Colonic mucosa (tissue), 4 donors: ENCODE measurements around the gene NKAIN2. TPM values are rescaled to one million over a fixed set of nuclear protein-coding genes. Genes with fewer than 3 reads are reported as not detected.
"Not testable (repeated sequence)": the region's sequence is repeated elsewhere in the genome, so short reads cannot be mapped to it uniquely, and the experiment has no call there.

ENCODE experiments used
- DNase-seq: peaks from one replicate; pipeline ENCODE4 v3.0.0-alpha.2; 2020
- H3K27ac ChIP-seq: fragments of 200-600 bp; one replicate; pipeline ENCODE4 v1.8.0; 2021
- H3K27me3 ChIP-seq: fragments of 200-600 bp; one replicate; pipeline ENCODE4 v1.8.0; 2021
- H3K36me3 ChIP-seq: fragments of 200-600 bp; one replicate; pipeline ENCODE4 v1.8.0; 2021
- H3K4me1 ChIP-seq: fragments of 200-600 bp; one replicate; pipeline ENCODE4 v1.8.0; 2021; ENCODE audit warnings: mild to moderate bottlenecking
- H3K4me3 ChIP-seq: fragments of 200-600 bp; one replicate; pipeline ENCODE4 v1.8.0; 2021
- H3K9ac ChIP-seq, 2 donors: one replicate each; pipeline ENCODE4 v1.7.0; 2013; ENCODE audit warnings: control low read depth in 2 of 2, low read depth in 2 of 2, low read length in 2 of 2
- H3K9me3 ChIP-seq: fragments of 200-600 bp; one replicate; pipeline ENCODE4 v1.8.0; 2021
- intact Hi-C: fragments of 100-400 bp; cut with DNase I; formaldehyde crosslinking; loops from one replicate; pipeline ENCODE4 v1.14.1; 2022
- total RNA-seq, 2 donors: library from RNA; stranded (reverse); fragmentation: NEBNext Ultra II Directional in 1 of 2; extraction: Animal tissue kit (Norgen Biotek cat#: 25700) in 1 of 2; gene quantifications; one replicate each; pipeline ENCODE4 v1.2.1, GENCODE V29; 2021
- TF ChIP-seq, protein P1 (sequence below): fragments of 200-600 bp; IDR thresholded peaks from one replicate; pipeline ENCODE4 v1.8.0; 2022; ENCODE audit warnings: antibody characterized with exemption, mild to moderate bottlenecking
- donor health status: healthy.
- donor health status: DM: no; HTN: no; CAD: no.
- donor health status: DM: no; HTN: no; CAD: no.

NKAIN2 gene
- total RNA-seq, 2 donors from 2014 or later, result 0.21 TPM; not detected in 1

DNA sequence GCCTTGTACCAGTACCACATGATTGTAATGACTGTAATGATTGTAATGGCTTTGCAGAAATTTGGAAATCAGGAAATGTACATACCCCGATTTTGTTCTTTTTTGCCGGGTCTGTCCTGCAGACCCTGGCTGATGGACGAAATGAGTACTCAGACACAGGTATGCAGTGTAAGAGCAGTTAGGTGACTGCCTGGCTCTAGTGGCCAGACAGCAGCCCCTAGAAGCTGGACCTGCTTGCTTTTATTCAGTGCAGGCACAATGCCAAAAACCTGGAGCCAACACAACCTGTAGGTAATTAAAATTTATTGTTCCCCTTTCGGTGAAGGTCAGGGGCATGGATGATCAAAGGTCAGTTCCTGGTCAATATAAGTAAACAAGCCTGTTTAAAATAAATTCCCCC is 346.0 kb downstream of the NKAIN2 start:
- Histone ChIP-seq H3K36me3 (no peaks in the 10 kb centered on the region), H3K4me1 (no peaks in the 10 kb centered on the region), H3K27me3 (no peaks in the 10 kb centered on the region), H3K9ac (no peak overlapping the region), H3K4me3 (no peak overlapping the region), H3K27ac (no peak overlapping the region), H3K9me3 (no peaks in the 10 kb centered on the region)
- TF ChIP-seq, protein P1, sequence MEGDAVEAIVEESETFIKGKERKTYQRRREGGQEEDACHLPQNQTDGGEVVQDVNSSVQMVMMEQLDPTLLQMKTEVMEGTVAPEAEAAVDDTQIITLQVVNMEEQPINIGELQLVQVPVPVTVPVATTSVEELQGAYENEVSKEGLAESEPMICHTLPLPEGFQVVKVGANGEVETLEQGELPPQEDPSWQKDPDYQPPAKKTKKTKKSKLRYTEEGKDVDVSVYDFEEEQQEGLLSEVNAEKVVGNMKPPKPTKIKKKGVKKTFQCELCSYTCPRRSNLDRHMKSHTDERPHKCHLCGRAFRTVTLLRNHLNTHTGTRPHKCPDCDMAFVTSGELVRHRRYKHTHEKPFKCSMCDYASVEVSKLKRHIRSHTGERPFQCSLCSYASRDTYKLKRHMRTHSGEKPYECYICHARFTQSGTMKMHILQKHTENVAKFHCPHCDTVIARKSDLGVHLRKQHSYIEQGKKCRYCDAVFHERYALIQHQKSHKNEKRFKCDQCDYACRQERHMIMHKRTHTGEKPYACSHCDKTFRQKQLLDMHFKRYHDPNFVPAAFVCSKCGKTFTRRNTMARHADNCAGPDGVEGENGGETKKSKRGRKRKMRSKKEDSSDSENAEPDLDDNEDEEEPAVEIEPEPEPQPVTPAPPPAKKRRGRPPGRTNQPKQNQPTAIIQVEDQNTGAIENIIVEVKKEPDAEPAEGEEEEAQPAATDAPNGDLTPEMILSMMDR, result no peak
- intact Hi-C loops, result no loop called here
- no peak for DNase-seq

DNA sequence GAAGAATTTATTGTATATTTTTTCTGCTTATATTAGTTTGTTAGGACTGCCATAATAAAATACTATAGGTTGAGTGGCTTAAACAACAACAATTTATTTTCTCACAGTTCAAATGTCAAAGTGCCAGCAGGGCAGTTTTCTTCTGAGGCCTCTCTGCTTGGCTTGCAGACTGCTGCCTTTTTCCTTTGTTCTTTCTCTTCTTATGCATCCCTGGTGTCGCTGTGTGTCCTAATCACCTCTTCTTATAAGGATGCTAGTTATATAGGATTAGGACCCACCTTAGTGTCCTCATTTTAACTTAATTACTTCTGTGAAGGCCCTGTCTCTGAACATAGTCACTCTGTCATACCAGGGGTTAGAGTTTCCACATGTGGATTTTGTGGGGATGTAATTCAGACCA is 354.4 kb downstream of the NKAIN2 start:
- Histone ChIP-seq H3K9ac (no peak overlapping the region), H3K27me3 (no peaks in the 10 kb centered on the region), H3K4me3 (no peak overlapping the region), H3K9me3 (no peaks in the 10 kb centered on the region), H3K4me1 (no peaks in the 10 kb centered on the region), H3K36me3 (no peaks in the 10 kb centered on the region), H3K27ac (no peak overlapping the region)
- DNase-seq, result no peak
- intact Hi-C loops, result no loop called here
- TF ChIP-seq, protein P1, result no peak

DNA sequence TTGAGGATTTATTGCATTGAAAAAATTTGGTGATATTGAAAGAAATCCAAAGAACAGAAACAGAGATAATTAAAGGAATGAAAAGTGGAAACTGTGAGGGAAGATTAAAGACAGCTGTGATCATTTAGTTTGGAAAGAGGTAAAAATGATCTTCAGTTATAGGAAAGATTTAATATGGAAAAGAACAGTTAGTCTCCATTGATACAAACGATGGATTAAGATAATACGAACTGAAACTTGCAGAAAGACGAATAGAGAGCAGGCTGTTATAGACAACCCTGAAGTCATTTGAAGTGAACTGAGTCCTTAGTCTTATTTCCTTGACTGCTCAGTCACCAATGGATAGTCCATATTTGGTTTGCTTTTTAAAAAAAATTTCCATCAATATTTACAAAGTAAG is 360.0 kb downstream of the NKAIN2 start:
- TF ChIP-seq, protein P1, result no peak
- H3K9ac ChIP-seq, result no peak overlapping the region
- intact Hi-C loops, result no loop called here

DNA sequence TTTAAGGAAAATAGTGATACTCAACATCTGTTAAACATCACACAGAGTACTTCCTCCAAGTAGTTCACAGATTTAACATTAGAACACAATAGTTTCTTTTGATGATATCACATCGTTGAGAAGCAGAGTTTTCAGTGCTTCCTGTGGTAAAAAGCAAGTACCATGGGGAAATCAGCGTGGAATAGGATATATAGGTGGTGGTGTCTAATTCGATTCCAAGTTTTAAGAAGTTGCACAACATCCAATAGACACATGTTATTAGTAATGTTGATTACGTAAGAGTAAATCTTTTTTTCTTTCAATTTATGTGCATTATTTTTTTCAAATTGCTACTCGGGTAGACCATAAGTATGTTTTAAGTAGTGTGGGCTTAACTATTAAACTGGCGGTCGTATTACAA is 360.7 kb downstream of the NKAIN2 start:
- Histone ChIP-seq H3K27ac (no peak overlapping the region), H3K9me3 (no peaks in the 10 kb centered on the region), H3K9ac (no peak overlapping the region), H3K4me3 (no peak overlapping the region), H3K27me3 (no peaks in the 10 kb centered on the region), H3K4me1 (no peaks in the 10 kb centered on the region), H3K36me3 (no peaks in the 10 kb centered on the region)
- TF ChIP-seq, protein P1, result no peak
- DNase-seq, result no peak
- intact Hi-C loops, result no loop called here

More for the DNA sequence above, 360.0 kb downstream of the NKAIN2 start:
- Histone ChIP-seq H3K27ac (no peak overlapping the region), H3K36me3 (no peaks in the 10 kb centered on the region), H3K9me3 (no peaks in the 10 kb centered on the region), H3K4me1 (no peaks in the 10 kb centered on the region), H3K4me3 (no peak overlapping the region), H3K27me3 (no peaks in the 10 kb centered on the region)
- no peak for DNase-seq

DNA sequence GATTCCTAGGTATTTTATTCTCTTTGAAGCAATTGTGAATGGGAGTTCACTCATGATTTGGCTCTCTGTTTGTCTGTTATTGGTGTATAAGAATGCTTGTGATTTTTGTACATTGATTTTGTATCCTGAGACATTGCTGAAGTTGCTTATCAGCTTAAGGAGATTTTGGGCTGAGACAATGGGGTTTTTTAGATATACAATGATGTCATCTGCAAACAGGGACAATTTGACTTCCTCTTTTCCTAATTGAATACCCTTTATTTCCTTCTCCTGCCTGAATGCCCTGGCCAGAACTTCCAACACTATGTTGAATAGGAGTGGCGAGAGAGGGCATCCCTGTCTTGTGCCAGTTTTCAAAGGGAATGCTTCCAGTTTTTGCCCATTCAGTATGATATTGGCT is 363.6 kb downstream of the NKAIN2 start:
- H3K9ac ChIP-seq, H3K36me3 ChIP-seq, DNase-seq, H3K4me3 ChIP-seq, H3K27ac ChIP-seq, H3K4me1 ChIP-seq, H3K27me3 ChIP-seq, intact Hi-C loops, H3K9me3 ChIP-seq: not testable (repeated sequence)

DNA sequence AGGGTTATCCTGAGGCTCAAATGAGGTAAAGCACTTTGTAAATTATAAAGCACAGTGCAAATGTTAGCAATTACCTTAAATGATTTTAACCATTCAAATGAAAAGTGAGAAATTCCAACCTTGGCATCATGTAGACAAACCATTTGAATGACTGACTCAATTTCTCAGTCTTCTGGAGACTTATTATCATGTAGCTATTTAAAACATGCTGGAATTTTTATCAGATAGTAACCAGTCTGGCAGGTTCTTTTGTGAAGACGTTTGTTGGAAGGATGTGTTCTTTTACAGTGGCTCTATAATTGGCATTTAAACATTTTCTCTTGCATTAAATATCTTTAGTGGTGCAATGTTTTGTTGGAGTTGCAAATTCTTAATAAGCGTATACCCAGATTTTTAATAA is 386.6 kb downstream of the NKAIN2 start:
- H3K27me3 ChIP-seq, result no peaks in the 10 kb centered on the region
- H3K27ac ChIP-seq, result no peak overlapping the region
- H3K9ac ChIP-seq, result no peak overlapping the region
- no peak for DNase-seq
- H3K36me3 ChIP-seq, result no peaks in the 10 kb centered on the region
- no peak overlapping the region for H3K4me3 ChIP-seq
- TF ChIP-seq, protein P1, result no peak
- H3K9me3 ChIP-seq, result no peaks in the 10 kb centered on the region
- no peaks in the 10 kb centered on the region for H3K4me1 ChIP-seq
- intact Hi-C loops, result no loop called here
